Measurements from ENCODE around the gene PRKCH.

The PRKCH gene

DNA sequence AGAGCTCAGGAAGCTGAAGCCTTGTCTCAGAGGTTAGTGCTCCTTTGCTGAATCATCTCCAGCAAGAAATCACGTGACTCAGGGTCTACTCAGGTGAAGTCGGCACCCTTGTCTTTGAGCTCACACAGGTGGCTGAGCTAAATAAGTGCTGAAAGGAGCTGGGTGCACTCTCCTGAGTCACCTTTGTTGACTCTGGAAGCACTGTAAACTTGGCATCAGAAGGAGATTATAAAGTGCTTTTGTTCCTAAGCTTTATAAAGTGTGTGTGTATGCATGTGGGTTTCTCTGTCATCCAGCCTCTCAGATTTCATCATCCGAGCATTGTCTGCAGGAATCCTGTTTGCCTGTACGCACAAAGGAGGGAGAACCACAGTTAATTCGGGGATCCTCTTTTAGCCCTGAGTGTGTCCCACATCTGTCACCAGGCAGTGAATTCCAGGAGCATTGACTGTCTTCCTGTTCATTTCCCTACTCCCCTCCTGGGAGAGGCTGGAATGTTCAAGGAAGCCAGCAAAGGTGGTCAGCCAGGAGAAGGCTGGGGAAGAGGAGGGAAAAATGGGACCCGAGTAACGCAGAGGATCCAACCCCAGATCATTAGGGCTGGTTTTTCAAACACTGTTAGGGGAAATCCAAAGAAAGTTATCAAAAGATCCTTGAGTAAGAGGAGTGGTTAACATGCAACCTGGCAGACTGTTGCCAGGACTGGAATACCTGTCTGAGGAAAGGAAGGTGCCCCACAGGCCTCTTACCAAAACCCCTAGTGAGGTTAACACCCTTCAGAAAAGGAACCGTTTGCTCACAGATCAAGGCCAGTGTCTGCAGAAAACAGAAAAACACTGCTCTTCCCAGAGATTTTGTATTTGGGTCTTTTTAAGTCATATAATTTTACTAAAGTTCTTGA, 216.4 kb downstream of the PRKCH start:
- no peak for DNase-seq

DNA sequence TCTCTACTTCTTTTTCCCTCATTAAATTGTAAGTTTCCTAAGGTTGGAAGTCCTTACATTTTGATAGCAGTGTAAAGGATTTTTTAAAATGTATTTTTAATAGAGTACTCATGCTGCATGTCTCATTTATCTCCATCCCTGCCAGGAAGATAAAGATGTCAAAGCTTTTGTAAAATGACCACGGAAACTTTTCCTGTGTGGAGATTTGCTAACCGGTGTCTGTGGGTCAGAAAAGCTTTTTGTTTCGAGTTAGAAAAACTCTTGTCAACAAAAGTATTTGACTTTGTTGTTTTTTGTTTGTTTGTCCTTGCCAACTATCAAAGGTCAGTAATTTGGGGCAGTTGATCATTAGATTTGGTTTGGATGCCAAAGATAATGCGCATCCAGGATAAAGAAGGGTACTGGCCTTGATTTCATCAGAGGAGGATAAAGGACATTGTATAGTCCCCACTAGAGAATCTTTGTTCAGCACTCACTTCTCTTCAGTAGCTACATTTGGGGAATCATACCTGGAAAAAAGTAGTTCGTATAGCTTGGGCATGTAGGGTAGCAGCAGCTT, 217.2 kb downstream of the PRKCH start:
- DNase-seq: no peak

DNA sequence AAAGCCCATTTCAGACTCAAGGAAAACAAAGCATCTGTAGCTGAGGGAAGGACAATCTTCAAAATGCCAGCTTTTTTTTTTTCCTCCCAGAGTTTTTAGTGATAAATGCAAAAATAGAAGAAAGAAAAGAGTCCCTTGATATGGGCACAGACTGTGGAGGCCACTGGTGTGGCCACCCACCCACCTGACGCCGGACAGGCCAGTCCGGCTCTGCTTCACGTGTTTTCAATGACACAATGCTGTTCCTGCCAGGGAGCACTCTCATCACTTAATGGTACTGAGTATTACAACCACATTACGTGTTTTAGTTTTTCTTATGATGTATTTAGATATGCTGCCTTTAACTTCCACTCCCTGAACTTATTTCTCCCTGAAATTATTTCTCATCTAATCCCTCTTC, 218.3 kb downstream of the PRKCH start:
- DNase-seq: no peak

DNA sequence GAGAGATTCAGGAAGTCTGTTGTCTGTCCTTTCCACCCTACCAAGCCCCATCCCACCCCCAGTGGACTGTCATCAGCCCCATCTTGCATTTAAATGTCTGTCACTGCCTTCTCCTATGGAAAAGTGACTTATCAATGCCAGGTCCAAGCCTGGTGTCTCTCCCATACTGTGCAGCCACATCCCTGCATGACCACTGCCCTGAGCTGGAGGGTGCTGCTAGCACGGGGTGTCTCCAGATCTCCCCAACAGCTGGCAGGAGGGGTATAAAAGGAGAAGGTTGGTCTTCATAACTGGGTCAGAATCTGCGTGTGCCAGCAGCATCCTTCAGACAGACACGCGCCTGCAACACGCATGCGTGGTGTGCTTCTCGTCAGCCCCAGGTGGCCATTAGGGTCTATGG, 219.6 kb downstream of the PRKCH start:
- no peak for DNase-seq

DNA sequence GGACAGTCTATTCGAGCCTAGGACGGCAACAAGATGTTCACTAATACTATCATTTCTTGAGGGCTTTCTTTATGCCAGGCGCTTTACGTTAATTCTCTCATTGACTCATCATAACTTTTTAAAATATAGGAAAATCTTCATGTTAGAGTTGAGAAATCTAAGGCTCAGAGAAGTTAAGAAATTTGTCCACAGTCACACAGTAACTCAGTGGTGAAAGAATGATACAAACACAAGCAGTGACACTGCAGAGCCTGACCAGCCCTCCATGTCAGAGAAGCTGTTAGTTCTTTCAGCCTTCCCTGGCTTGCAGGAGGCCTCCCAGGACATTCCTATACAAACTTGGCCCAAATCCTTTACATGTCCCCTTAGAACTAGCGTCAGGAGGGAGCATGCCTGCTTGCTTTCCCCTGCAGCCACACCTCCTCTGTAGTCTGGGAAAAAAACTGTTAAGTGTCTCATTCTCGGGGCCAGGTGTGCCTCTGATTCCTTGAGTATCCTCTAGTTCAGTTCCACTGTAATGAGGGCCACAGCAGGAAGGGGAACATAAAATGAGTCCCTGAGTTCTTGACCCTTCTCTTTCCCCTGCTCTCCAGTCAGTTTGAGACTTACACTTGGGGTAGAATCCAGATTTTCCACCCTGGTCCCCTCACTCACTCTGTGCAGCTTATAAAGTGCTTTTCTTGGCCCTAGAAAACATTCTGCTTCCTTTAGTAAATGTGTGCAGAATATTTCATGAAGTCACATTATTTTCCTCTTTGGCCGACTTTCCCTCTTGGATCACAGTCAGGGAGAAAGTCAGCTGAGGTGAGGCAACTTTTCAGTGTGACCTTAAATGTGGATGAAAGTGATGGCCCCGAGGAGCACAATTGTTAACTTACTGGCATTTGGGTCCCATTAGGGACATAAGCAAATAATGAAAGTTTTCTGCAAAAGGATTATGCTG, 221.7 kb downstream of the PRKCH start:
- no peak for DNase-seq

DNA sequence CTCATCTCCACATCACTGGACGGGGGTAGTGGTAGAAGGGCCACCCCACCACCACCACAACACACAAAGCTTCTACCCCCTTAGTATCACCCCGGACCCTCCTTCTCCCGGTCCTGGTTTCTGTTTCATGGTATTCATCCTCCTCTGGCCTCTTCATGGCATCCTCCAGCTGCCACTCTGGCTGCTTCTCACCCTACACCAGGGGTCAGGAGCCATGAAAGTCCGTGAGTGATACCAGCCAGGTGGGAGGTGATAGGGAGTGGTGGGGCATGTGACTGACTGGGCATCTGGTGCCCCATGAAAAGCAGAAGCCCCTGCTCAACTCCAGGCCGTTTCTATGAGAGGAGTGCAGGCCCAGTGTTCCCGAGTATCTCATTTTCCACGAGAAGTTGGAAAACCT, 222.6 kb downstream of the PRKCH start:
- no peak for DNase-seq

DNA sequence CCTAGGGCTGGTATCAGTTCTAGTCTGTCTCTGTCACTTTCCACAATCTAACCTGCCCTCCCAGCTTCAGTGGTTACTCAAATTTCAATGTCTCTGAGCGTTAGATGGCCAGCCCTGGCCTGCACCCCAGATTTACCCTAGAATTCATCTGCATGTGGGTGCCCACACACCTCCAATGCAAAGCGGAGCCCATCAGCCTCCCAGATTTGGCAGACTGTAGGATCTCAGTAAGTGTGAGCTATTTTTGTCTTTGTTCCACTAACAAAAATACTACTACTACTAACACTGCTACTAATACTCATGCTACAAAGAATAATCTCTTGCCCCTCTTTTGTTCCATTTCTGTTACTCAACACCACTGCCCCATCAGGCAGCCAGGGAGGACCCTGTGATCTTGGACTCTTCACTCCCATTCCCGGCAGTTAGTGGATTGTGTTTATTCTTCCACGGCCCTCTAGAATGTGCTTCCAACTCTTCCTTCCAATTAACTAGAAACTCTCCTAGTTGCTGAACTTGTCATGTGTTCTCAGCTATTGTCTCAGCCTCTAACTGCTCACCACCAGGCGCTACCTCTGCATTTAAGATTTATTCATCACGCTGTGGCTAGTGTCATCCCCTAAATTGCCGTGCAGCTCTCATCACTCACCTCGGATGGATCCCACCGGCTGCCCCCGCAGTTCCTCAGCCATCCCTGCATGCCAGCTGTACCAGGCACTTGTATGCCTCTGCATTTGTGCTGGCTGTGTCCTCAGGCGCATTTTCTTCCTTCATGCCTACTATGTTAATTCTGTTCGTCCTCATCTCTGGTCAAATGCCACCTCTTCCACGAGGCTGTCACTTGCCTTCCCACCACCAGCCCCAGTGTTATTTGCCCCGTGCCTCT, 223.3 kb downstream of the PRKCH start:
- no peak for DNase-seq

DNA sequence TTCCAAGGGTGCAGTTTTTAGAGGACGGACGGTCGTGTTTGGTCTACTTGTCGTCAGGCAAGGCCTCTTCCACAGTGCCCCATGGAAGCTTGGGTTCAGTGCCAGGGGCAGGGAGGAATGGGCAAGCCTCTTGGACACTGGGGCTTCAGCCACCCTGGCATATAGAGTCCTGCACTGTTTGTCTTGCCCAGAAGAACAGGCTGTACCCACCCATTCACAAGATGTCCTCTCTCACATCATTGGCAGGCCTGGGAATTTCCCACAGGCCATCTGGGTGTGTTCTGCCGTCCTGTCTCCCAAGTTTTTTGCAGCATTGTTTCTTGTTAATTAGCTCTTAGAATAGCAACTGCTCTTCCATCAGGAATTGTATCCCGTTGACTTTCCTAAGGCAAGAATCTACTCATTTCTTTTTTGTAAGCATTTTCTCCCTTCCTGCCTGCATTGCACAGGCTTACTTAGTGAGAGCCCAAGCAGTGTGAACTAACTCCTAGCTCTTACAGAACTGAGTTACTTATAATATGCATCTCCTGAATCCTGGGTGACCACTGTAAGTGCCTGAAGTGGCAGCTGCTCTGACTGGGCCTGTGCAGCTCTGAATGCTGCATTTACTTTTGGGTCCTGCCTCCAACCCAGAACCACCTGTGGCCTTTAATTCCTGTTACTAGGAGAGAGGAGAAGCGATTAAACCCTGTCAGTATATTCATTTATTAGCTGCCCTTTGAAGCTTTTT, 224.5 kb downstream of the PRKCH start:
- no peak for DNase-seq

DNA sequence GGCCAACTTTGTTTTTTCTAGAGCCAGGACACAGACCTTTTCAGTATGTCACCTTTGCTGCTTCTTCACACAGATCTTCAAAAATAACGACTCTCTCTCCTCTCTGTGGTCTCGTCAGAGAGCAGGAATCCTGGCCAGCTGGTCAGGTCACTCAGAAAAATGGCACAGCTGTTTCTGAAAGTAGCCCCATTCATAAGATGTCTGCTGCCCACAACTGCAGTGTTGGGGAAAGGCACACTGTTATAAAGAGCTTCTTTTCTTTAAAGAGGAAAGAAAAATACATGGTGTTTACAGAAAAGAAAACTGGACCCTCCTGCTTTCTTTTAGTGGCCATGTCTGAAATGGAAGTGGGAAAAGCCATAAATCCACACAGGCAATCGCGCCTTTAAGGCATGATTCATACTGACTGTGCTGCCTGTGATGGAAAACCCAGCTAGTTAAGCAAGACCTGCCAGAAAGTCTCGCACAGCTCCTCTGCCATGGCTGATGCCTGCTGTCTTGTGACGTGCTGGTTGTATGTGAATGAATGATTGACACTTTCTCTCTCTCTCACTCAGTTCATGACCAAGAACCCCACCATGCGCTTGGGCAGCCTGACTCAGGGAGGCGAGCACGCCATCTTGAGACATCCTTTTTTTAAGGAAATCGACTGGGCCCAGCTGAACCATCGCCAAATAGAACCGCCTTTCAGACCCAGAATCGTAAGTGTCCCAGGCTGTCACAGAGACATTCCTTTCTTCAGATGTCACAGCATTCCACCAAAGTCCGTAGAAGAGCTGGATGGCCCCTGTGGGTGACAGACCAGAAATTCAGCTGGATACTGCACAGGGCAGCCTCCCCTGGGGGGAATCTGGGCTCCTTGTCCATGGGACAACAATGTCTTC, 226.0 kb downstream of the PRKCH start:
- no peak for DNase-seq

DNA sequence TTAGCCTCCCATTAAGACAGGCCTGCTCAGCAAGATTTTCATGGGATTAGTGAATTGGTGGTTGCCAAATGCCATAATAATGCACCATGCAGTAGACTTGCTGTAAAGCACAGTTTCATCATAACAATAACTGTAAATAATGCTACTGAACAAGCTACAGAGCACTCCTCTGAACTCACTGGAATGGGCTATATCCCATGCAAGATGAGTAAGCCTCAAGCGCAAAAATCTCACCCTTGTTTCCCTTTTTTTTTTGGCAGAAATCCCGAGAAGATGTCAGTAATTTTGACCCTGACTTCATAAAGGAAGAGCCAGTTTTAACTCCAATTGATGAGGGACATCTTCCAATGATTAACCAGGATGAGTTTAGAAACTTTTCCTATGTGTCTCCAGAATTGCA, 228.0 kb downstream of the PRKCH start:
- no peak for DNase-seq

DNA sequence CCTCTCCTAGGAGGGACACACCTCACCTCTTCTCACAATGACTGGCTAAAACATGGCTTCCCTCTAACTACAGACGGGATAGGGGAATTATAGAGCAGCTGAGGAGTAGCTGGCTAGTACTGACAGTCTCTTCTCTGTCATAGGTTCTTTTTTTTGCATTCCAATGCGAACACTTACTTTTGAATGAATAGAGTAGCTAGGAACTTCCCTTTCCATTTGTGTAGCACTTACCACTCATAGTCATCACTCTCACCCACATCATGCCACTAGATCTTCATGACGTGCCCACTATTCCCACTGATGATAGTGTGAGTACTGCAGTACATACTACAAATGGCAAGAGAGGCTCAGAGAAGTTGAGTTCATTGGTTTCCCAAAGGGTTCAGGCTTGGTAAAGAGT, 230.0 kb downstream of the PRKCH start:
- DNase-seq: no peak

DNA sequence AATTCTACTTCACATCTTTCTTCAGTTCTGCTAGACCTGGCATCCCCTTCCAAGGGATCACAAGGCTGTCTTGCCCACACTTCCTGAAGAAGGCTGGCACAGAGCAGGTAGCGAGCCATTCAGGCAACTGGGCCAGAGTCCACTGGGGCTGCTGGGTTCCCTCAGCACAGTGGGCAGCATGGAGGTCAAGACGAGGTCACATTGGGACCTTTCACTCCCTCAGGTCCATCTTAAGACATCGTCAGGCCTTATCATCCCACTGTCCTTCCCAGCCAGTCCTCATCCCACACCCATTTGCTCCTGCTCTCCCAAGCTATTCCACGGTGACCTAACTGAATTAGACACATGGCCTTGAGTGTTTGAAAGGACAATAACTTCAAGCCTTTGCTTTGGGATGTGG, 230.9 kb downstream of the PRKCH start:
- no peak for DNase-seq

DNA sequence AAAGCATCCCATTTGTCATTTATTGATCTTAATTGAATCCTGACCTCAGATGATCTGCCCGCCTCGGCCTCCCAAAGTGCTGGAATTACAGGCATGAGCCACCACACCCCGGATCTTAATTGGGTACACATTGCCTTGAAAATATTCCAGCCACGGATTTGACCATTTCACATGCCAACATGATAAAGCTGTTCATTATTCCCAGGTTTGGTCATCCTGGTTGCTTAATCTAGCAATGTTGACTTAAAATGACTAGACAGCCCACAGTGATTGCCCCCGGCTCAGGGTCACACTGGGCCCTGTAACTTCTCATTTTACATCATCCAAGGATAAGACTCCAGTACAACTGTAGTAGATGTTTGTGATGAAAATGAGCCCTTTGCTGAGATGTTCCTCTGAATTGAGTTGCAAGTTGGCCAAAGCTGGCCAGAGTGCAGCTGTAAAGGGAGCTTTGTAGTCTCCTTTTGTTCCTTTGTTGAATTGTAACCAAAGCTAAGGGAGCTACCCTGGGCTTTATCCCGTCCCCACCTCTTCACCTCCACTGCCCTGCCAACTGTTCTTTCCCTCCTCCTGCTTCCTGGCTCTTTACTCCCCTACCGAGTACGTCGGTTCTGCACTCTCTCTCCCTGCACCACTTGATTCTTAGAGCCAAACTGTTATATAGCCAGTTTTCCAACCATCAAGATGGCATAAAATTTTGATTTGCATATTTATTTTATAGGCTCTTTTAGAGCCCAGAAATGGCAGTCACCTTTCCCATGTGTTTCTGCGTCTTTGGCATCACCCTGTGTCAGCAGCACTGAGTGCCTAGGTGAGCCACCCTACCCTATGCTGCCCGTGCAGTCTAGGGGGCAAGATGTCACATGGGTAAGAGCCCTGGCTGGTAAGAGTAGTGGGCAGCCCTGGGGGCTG, 232.6 kb downstream of the PRKCH start:
- DNase-seq: no peak

DNA sequence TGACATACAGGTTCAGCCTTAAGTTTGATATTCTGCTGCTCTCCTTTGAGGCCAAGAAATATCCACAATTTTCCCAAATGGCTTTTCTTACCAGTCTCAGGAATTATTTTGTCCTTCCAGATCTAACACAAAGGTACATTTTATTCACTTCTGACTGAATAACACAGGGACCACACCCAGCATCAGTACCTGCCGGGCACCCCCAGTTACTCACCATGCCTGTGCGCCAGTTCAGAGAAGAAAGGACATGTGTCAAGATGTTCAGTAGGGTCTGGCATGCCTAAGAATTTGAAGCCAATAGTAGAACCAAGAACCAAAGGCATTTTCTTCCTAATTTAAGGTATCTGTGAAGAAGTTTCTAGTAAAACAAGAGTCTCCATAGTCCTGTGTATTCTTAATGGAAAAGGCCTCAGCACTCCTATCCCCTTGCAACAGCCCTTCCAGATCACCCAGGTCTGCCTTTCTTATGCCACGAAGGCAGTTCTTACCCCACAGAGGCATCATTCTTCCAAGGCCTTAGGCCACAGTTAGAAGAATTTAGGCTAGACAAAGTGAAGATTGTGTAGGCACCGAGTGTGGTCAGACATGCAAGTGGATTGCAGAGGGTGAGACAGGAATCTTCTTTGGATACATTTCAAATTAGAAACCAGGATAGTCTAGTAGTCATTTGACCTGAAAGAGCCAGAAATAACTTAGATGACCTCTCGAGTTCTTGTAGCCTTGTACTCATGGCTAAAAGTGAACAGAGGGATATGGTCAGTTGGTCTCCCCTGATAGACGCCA, 233.9 kb downstream of the PRKCH start:
- DNase-seq: no peak

DNA sequence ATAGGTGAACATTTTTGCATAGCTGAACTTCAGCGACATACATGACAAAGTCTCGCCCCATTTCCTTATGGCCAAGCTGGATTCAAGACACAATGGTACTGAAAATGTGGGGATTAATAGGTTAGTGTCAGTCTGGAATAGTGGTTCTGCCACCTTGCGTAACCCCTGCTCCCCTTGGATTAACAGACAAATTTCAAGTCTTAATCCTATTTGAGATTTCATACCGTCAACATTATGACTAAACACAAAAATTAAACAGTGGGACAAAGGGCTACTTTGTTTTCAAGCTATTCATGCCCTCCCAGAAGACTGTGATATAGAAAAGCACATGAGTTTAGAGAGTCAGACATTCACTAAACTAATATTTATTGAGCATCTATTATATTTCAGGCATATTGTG, 235.1 kb downstream of the PRKCH start:
- no peak for DNase-seq

DNA sequence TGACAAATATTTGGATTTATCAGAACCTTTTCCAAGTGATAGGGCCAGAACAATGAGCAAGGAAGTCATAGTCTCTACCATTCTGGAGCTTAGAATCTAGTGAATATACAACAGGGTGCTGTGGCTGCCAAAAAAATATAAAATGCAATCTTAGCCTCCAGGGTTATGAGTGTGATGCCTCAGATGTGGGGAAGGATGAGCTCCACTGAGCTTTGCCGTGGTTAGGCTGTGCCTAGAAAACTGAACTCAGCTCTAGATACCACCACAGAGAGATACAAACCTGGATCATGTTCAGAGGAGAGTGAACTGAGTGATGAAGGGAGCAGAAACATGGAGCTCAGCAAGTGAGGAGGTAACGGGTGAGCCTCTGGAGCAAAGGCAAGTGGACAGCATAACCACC, 235.9 kb downstream of the PRKCH start:
- DNase-seq: no peak

DNA sequence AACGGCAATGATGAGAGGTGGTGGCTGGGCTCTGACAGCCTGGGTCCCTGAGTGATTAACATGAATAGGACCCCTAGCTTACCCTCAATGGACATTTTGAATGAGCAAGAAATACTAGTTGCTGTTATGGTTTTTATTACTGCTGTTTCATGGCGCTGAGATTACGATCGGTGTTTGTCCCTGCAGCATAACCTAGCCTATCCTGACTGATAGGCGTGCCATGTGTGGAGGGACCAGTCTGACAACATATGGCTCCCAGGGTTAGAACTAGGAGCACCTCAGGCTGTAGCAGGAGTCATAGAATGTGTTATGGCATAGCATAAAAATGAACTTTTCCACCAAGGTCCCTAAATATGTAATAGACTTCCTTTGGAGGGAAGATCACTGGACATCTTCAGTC, 236.5 kb downstream of the PRKCH start:
- no peak for DNase-seq

DNA sequence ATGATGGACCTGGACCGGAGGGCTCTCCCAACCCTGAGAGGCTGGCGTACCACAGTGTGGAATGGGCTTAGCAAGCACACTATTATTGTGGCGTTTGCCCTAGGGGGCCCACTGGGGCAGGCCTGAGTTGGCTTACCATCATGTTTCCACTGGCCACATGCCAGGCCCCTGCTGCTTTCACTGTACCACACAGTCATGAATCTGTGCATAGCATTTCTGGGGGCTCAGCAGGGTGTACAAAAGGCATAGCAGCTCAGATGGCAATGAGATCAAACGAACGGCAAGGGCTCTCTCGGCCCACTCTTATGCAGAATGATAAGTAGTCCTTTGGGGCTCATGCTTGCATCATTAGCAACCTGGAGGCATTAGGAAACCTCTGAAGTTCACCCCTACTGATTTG, 236.9 kb downstream of the PRKCH start:
- no peak for DNase-seq

DNA sequence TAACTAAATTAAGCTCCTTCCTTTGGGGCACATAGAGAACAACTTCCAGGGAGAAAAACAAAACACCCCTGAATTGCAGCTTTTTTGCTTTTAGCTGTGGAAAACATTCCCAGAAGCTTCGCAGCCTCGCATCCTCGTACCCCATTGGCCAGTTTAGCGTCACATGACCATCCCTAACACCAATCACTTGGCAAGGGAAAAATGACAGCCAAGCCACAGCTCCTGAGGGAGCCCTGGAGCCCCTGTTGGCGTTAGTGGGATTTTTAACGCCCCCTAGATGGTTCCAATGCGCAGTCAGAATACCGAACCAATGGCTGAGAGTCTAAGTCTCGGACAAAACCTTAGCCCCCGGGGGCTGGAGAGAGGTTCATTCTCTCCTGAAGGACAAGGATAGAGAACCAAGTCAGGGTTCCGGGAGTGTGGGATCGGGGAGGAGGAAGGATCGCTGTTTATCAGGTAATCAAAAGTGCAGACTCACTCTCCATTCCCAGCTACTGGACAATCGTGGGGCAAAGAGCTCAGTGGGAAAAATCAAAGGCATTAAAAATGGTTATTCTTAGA, 238.3 kb downstream of the PRKCH start:
- no peak for DNase-seq

Measured in NCI-H446 treated with DMSO at 0.1 percent for 48 hours (cell line).